GM12875 (cell line): ENCODE measurements around the gene AP1G1.
"Not testable (repeated sequence)": the region's sequence is repeated elsewhere in the genome, so short reads cannot be mapped to it uniquely, and the experiment has no call there.

ENCODE experiments used
- H3K4me3 ChIP-seq: one replicate; pipeline ENCODE4 v1.5.1; 2011; ENCODE audit warnings: low read depth, low read length, control low read depth
- CTCF ChIP-seq: IDR thresholded peaks from 2 replicates; pipeline ENCODE4 v1.5.1; 2011; ENCODE audit warnings: low read depth, mild to moderate bottlenecking, control low read depth, inconsistent platforms, low read length, moderate library complexity, borderline replicate concordance; ENCODE audit not compliant: insufficient read depth

The AP1G1 gene

GRCh38 chr16:71807905-71808592 lies 585 bp downstream of the AP1G1 start:
- no peak for TF ChIP-seq CTCF
- H3K4me3 ChIP-seq, result peak overlapping the region; percentile 81

GRCh38 chr16:71803305-71803690 lies 5.3 kb downstream of the AP1G1 start:
- no peak for TF ChIP-seq CTCF
- no peak overlapping the region for H3K4me3 ChIP-seq

- no peak overlapping the region for H3K4me3 ChIP-seq
- no peak for TF ChIP-seq CTCF
These were observed 12.0 kb downstream of the AP1G1 start for GRCh38 chr16:71796501-71797097.

- no peak overlapping the region for H3K4me3 ChIP-seq
- TF ChIP-seq CTCF, result no peak
These were observed 13.7 kb downstream of the AP1G1 start for GRCh38 chr16:71794943-71795342.

- no peak overlapping the region for H3K4me3 ChIP-seq
- TF ChIP-seq CTCF, result no peak
These were observed 14.6 kb downstream of the AP1G1 start for GRCh38 chr16:71794018-71794417.

GRCh38 chr16:71792176-71792575 lies 16.5 kb downstream of the AP1G1 start:
- TF ChIP-seq CTCF, result no peak

GRCh38 chr16:71790329-71790728 lies 18.3 kb downstream of the AP1G1 start:
- not testable (repeated sequence) for H3K4me3 ChIP-seq

More at GRCh38 chr16:71792176-71792575, 16.5 kb downstream of the AP1G1 start:
- H3K4me3 ChIP-seq, result no peak overlapping the region
